ENCODE measurements around the gene TRIOBP. TPM values are rescaled to one million over a fixed set of nuclear protein-coding genes. Genes with fewer than 3 reads are reported as not detected.
A peak's percentile ranks its signal among the peaks of the same experiment; 100 is the strongest.

TRIOBP gene
- total and polyA plus RNA-seq, 2 of the 13 experiments (the other 11 are each of a cell fraction or from before 2014, with no cell fraction given): 6.1 to 15.4 TPM

DNA sequence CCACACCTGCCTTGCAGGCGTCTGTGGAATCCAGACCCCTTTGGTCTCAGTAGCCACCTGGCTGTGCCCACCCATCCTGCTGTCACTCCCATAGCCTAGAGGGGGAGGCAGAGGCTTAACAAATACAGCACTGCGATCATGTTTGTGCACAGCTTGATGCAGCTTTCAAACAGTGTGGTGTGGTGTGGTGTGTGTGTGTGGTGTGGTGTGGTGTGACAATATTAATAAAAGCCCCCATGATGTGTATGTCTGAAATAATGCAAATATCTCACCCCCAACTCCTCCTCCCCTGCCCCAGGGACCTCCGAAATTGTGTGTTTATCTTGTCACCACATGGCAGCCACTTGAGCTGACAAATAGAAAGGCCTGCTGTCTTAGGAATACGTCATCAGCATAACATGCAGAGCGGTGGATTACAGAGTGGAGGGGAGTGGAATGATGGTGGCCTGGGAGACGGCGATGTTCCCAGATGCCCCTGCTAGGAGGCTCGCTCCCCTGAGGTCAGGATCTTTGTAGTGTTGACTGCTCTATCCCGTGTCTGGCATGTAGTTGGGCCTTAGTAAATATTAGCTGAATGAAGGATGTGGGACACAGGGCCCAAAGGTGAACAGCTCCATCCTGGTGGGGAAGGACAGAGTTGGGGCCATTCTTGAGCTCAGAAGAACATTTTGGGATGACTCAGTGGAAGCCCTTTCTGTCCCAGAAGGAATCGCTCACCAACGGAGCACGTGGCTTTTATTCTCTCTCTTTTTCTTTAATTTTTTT, 35.5 kb upstream of the TRIOBP start (continued):
- TF ChIP-seq, protein P1, sequence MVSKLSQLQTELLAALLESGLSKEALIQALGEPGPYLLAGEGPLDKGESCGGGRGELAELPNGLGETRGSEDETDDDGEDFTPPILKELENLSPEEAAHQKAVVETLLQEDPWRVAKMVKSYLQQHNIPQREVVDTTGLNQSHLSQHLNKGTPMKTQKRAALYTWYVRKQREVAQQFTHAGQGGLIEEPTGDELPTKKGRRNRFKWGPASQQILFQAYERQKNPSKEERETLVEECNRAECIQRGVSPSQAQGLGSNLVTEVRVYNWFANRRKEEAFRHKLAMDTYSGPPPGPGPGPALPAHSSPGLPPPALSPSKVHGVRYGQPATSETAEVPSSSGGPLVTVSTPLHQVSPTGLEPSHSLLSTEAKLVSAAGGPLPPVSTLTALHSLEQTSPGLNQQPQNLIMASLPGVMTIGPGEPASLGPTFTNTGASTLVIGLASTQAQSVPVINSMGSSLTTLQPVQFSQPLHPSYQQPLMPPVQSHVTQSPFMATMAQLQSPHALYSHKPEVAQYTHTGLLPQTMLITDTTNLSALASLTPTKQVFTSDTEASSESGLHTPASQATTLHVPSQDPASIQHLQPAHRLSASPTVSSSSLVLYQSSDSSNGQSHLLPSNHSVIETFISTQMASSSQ (IDR thresholded peaks at IDR 0.05; ENCODE audit: low read depth): no peak
- TF ChIP-seq, protein P1 (CRISPR knock-in tag; IDR thresholded peaks at IDR 0.05; ENCODE audit: borderline replicate concordance): no peak; the same call in 1 of the 2 replicates
- TF ChIP-seq PPARG (CRISPR knock-in tag; conservative IDR thresholded peaks at IDR 0.05) (peak; percentile 62), ZFY (CRISPR knock-in tag; IDR thresholded peaks at IDR 0.05) (peak; percentile 67), ATF1 (CRISPR knock-in tag; IDR thresholded peaks at IDR 0.05) (peak; percentile 42; the same call in 1 of the 2 replicates), FOXO1 (CRISPR knock-in tag; IDR thresholded peaks at IDR 0.05) (peak; percentile 81), ETV6 (CRISPR knock-in tag; conservative IDR thresholded peaks at IDR 0.05) (no peak), EP300 (IDR thresholded peaks at IDR 0.05; ENCODE audit: low read depth in 2 of 2, low read length in 2 of 2) (peak in 1 of 2 experiments; percentile 67; a peak in 1 of 4 replicates), EP300 (CRISPR knock-in tag; IDR thresholded peaks at IDR 0.05; ENCODE audit: borderline replicate concordance) (peak; percentile 56), SOX13 (IDR thresholded peaks at IDR 0.05) (no peak), SOX13 (CRISPR knock-in tag; conservative IDR thresholded peaks at IDR 0.05 in 1 of 2, IDR thresholded peaks at IDR 0.05 in 1 of 2) (peak in 1 of 2 experiments; percentile 64; a peak in 2 of 4 replicates), ZNF333 (CRISPR knock-in tag; IDR thresholded peaks at IDR 0.05; ENCODE audit: borderline replicate concordance) (no peak), DNMT3B (CRISPR knock-in tag; conservative IDR thresholded peaks at IDR 0.05) (no peak)
- TF ChIP-seq, protein P2, sequence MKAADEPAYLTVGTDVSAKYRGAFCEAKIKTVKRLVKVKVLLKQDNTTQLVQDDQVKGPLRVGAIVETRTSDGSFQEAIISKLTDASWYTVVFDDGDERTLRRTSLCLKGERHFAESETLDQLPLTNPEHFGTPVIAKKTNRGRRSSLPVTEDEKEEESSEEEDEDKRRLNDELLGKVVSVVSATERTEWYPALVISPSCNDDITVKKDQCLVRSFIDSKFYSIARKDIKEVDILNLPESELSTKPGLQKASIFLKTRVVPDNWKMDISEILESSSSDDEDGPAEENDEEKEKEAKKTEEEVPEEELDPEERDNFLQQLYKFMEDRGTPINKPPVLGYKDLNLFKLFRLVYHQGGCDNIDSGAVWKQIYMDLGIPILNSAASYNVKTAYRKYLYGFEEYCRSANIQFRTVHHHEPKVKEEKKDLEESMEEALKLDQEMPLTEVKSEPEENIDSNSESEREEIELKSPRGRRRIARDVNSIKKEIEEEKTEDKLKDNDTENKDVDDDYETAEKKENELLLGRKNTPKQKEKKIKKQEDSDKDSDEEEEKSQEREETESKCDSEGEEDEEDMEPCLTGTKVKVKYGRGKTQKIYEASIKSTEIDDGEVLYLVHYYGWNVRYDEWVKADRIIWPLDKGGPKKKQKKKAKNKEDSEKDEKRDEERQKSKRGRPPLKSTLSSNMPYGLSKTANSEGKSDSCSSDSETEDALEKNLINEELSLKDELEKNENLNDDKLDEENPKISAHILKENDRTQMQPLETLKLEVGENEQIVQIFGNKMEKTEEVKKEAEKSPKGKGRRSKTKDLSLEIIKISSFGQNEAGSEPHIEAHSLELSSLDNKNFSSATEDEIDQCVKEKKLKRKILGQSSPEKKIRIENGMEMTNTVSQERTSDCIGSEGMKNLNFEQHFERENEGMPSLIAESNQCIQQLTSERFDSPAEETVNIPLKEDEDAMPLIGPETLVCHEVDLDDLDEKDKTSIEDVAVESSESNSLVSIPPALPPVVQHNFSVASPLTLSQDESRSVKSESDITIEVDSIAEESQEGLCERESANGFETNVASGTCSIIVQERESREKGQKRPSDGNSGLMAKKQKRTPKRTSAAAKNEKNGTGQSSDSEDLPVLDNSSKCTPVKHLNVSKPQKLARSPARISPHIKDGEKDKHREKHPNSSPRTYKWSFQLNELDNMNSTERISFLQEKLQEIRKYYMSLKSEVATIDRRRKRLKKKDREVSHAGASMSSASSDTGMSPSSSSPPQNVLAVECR (CRISPR knock-in tag; IDR thresholded peaks at IDR 0.05; ENCODE audit: borderline replicate concordance): peak; percentile 65; the same call in 1 of the 2 replicates
- TF ChIP-seq, protein P3, sequence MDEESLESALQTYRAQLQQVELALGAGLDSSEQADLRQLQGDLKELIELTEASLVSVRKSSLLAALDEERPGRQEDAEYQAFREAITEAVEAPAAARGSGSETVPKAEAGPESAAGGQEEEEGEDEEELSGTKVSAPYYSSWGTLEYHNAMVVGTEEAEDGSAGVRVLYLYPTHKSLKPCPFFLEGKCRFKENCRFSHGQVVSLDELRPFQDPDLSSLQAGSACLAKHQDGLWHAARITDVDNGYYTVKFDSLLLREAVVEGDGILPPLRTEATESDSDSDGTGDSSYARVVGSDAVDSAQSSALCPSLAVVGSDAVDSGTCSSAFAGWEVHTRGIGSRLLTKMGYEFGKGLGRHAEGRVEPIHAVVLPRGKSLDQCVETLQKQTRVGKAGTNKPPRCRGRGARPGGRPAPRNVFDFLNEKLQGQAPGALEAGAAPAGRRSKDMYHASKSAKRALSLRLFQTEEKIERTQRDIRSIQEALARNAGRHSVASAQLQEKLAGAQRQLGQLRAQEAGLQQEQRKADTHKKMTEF (CRISPR knock-in tag; IDR thresholded peaks at IDR 0.05): peak; percentile 41; the same call in 1 of the 2 replicates
- TF ChIP-seq, protein P4, sequence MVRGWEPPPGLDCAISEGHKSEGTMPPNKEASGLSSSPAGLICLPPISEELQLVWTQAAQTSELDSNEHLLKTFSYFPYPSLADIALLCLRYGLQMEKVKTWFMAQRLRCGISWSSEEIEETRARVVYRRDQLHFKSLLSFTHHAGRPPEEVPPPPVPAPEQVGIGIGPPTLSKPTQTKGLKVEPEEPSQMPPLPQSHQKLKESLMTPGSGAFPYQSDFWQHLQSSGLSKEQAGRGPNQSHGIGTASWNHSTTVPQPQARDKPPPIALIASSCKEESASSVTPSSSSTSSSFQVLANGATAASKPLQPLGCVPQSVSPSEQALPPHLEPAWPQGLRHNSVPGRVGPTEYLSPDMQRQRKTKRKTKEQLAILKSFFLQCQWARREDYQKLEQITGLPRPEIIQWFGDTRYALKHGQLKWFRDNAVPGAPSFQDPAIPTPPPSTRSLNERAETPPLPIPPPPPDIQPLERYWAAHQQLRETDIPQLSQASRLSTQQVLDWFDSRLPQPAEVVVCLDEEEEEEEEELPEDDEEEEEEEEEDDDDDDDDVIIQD (CRISPR knock-in tag; IDR thresholded peaks at IDR 0.05; ENCODE audit: low read depth): 0 out of 2 replicates have a peak, but pooled peaks have one; percentile 36
